Fibroblast of pulmonary artery (primary cell): ENCODE data around the gene POU1F1.

Experiments
- DNase-seq: peaks from one replicate; pipeline ENCODE4 v3.0.0-alpha.2; 2010; ENCODE audit warnings: low read depth
- H3K4me3 ChIP-seq: replicated peaks from 2 replicates; pipeline ENCODE4 v1.5.1; 2011; ENCODE audit warnings: low read depth, mild to moderate bottlenecking, control low read depth, low read length, moderate library complexity
- CTCF ChIP-seq: IDR thresholded peaks from 2 replicates; pipeline ENCODE4 v1.5.1; 2011; ENCODE audit warnings: mild to moderate bottlenecking, control low read depth, low read length, inconsistent platforms; ENCODE audit errors: missing control alignments

Gene POU1F1

GRCh38 chr3:87272718-87273341 lies 3.6 kb downstream of the POU1F1 start:
- no peak overlapping the region for H3K4me3 ChIP-seq
- no peak for TF ChIP-seq CTCF
- DNase-seq, result no peak

- no peak for TF ChIP-seq CTCF
- H3K4me3 ChIP-seq, result no peak overlapping the region
- peak; percentile 31 for DNase-seq
Measured at GRCh38 chr3:87270908-87271700, 5.3 kb downstream of the POU1F1 start.

- no peak for DNase-seq
- no peak overlapping the region for H3K4me3 ChIP-seq
- no peak for TF ChIP-seq CTCF
Measured at GRCh38 chr3:87269723-87270122, 6.7 kb downstream of the POU1F1 start.

GRCh38 chr3:87268646-87269211 lies 7.7 kb downstream of the POU1F1 start:
- TF ChIP-seq CTCF, result no peak
- no peak for DNase-seq
- no peak overlapping the region for H3K4me3 ChIP-seq

GRCh38 chr3:87267953-87268645 lies 8.3 kb downstream of the POU1F1 start:
- no peak for TF ChIP-seq CTCF
- no peak for DNase-seq
- H3K4me3 ChIP-seq, result no peak overlapping the region

- DNase-seq, result no peak
- no peak for TF ChIP-seq CTCF
- no peak overlapping the region for H3K4me3 ChIP-seq
Measured at GRCh38 chr3:87261925-87262324, 14.5 kb downstream of the POU1F1 start.
